H9 (cell line): Measurements from ENCODE around the gene COX6B2. TPM values are rescaled to one million over a fixed set of nuclear protein-coding genes. Genes with fewer than 3 reads are reported as not detected.

Experiments
- DNase-seq: peaks from one replicate; pipeline ENCODE4 v3.0.0-alpha.2; 2017
- H2AFZ ChIP-seq: one replicate; pipeline ENCODE4 v1.6.1; 2013; ENCODE audit warnings: mild to moderate bottlenecking, low read length, control low read depth, moderate library complexity
- H2AK5ac ChIP-seq: 2 replicates; pipeline ENCODE4 v1.6.1; 2013; ENCODE audit warnings: low read length, control low read depth, mixed read lengths; ENCODE audit not compliant: insufficient read length
- H2BK120ac ChIP-seq: one replicate; pipeline ENCODE4 v1.6.1; 2013; ENCODE audit warnings: low read depth, mild to moderate bottlenecking, low read length, control low read depth, inconsistent platforms; ENCODE audit not compliant: poor library complexity, severe bottlenecking
- H2BK12ac ChIP-seq: 2 replicates; pipeline ENCODE4 v1.6.1; 2013; ENCODE audit warnings: low read length, control low read depth, mixed read lengths, low read depth; ENCODE audit not compliant: insufficient read length
- H2BK15ac ChIP-seq: 2 replicates; pipeline ENCODE4 v1.6.1; 2013; ENCODE audit warnings: low read depth, low read length, control low read depth
- H2BK20ac ChIP-seq: one replicate; pipeline ENCODE4 v1.6.1; 2013; ENCODE audit warnings: low read depth, mild to moderate bottlenecking, low read length, control low read depth, inconsistent platforms; ENCODE audit not compliant: poor library complexity, severe bottlenecking
- H2BK5ac ChIP-seq: 2 replicates; pipeline ENCODE4 v1.6.1; 2013; ENCODE audit warnings: low read length, control low read depth, mixed read lengths; ENCODE audit not compliant: insufficient read length
- H3K14ac ChIP-seq: 2 replicates; pipeline ENCODE4 v1.6.1; 2013; ENCODE audit warnings: low read length, control low read depth; ENCODE audit not compliant: insufficient read depth
- H3K18ac ChIP-seq: 2 replicates; pipeline ENCODE4 v1.6.1; 2013; ENCODE audit warnings: low read depth, mild to moderate bottlenecking, mixed read lengths, low read length, control low read depth; ENCODE audit not compliant: insufficient read length
- H3K23ac ChIP-seq: 2 replicates; pipeline ENCODE4 v1.6.1; 2013; ENCODE audit warnings: low read length, control low read depth, mixed read lengths, low read depth; ENCODE audit not compliant: insufficient read length
- H3K23me2 ChIP-seq: 2 replicates; pipeline ENCODE4 v1.6.1; 2013; ENCODE audit warnings: low read depth, mild to moderate bottlenecking, mixed read lengths, low read length, control low read depth; ENCODE audit not compliant: insufficient read length, poor library complexity, severe bottlenecking
- H3K27ac ChIP-seq: 2 replicates; pipeline ENCODE4 v1.5.1; 2013; ENCODE audit warnings: low read length, control low read depth, mixed read lengths, low read depth; ENCODE audit not compliant: insufficient read length
- H3K27me3 ChIP-seq: 2 replicates; pipeline ENCODE4 v1.6.1; 2013; ENCODE audit warnings: low read length, control low read depth, inconsistent platforms; ENCODE audit not compliant: insufficient read depth
- H3K4ac ChIP-seq: 2 replicates; pipeline ENCODE4 v1.6.1; 2013; ENCODE audit warnings: low read depth, mild to moderate bottlenecking, control low read depth, inconsistent platforms, low read length, moderate library complexity
- H3K4me1 ChIP-seq: 2 replicates; pipeline ENCODE4 v1.6.1; 2013; ENCODE audit warnings: low read length, control low read depth, inconsistent platforms; ENCODE audit not compliant: insufficient read depth
- H3K4me2 ChIP-seq: 2 replicates; pipeline ENCODE4 v1.6.1; 2013; ENCODE audit warnings: low read length, control low read depth, mixed read lengths; ENCODE audit not compliant: insufficient read length, insufficient read depth
- H3K56ac ChIP-seq: 2 replicates; pipeline ENCODE4 v1.6.1; 2013; ENCODE audit warnings: low read depth, mild to moderate bottlenecking, mixed read lengths, low read length, control low read depth; ENCODE audit not compliant: insufficient read length
- H3K79me1 ChIP-seq: 2 replicates; pipeline ENCODE4 v1.6.1; 2013; ENCODE audit warnings: low read depth, mild to moderate bottlenecking, moderate library complexity, low read length, control low read depth, inconsistent platforms; ENCODE audit not compliant: insufficient read depth, poor library complexity, severe bottlenecking
- H3K79me2 ChIP-seq: 2 replicates; pipeline ENCODE4 v1.6.1; 2013; ENCODE audit warnings: low read length, control low read depth, inconsistent platforms; ENCODE audit not compliant: insufficient read depth
- H3K9ac ChIP-seq: 2 replicates; pipeline ENCODE4 v1.6.1; 2013; ENCODE audit warnings: low read length, control low read depth, mixed read lengths; ENCODE audit not compliant: insufficient read length; ENCODE audit errors: extremely low read depth
- H3K9me3 ChIP-seq: one replicate; pipeline ENCODE4 v1.6.1; 2013; ENCODE audit warnings: low read depth, low read length, inconsistent platforms; ENCODE audit not compliant: control insufficient read depth
- H3T11ph ChIP-seq: one replicate; pipeline ENCODE4 v1.6.1; 2013; ENCODE audit warnings: mild to moderate bottlenecking, low read length, control low read depth, inconsistent platforms
- H4K20me1 ChIP-seq: one replicate; pipeline ENCODE4 v1.6.1; 2013; ENCODE audit not compliant: control insufficient read depth, insufficient read length, insufficient read depth
- H4K5ac ChIP-seq: 2 replicates; pipeline ENCODE4 v1.6.1; 2013; ENCODE audit warnings: low read depth, mild to moderate bottlenecking, mixed read lengths, low read length, control low read depth; ENCODE audit not compliant: insufficient read length
- H4K8ac ChIP-seq: replicated peaks from 2 replicates; pipeline ENCODE4 v1.6.1; 2013; ENCODE audit warnings: low read length, control low read depth, mixed read lengths, low read depth; ENCODE audit not compliant: insufficient read length
- H4K91ac ChIP-seq: 2 replicates; pipeline ENCODE4 v1.6.1; 2013; ENCODE audit warnings: low read depth, mild to moderate bottlenecking, moderate library complexity, mixed read lengths, low read length, control low read depth; ENCODE audit not compliant: insufficient read length
- H3K27ac Mint-ChIP-seq, 3 experiments: 2 replicates in 2 of 3; 3 replicates in 1 of 3; pipeline ENCODE4 v1.8.0; 2020 to 2021; ENCODE audit warnings: mixed read lengths in 3 of 3, mild to moderate bottlenecking in 1 of 3, moderate library complexity in 1 of 3
- H3K27me3 Mint-ChIP-seq: 2 replicates; pipeline ENCODE4 v1.8.0; 2021; ENCODE audit warnings: low read depth, mild to moderate bottlenecking, moderate library complexity, mixed read lengths
- H3K36me3 Mint-ChIP-seq, 3 experiments: 2 replicates in 2 of 3; 3 replicates in 1 of 3; pipeline ENCODE4 v1.8.0; 2020 to 2021; ENCODE audit warnings: low read depth in 3 of 3, mixed read lengths in 3 of 3; ENCODE audit not compliant: insufficient read depth in 1 of 3
- H3K4me1 Mint-ChIP-seq, 2 experiments: 2 replicates each; pipeline ENCODE4 v1.8.0; 2020; ENCODE audit warnings: mixed read lengths in 2 of 2
- H3K4me3 Mint-ChIP-seq, 2 experiments: 2 replicates in 1 of 2; 3 replicates in 1 of 2; pipeline ENCODE4 v1.8.0; 2020 to 2021; ENCODE audit warnings: mild to moderate bottlenecking in 2 of 2, mixed read lengths in 2 of 2, moderate library complexity in 1 of 2
- H3K9me3 Mint-ChIP-seq, 2 experiments: 2 replicates in 1 of 2; 3 replicates in 1 of 2; pipeline ENCODE4 v1.8.0; 2020; ENCODE audit warnings: mild to moderate bottlenecking in 2 of 2, mixed read lengths in 2 of 2, moderate library complexity in 1 of 2
- CTCF ChIP-seq: fragments of 200-600 bp; sonication (generic); conservative IDR thresholded peaks from 3 replicates; pipeline ENCODE4 v1.8.0; 2021; ENCODE audit warnings: antibody characterized with exemption, mild to moderate bottlenecking
- WGBS: extraction: QIAGEN DNeasy Blood & Tissue Kit; methylation state at CpG from one replicate; pipeline ENCODE4 v1.1.7; 2013; ENCODE audit warnings: missing lambda C conversion rate, low lambda C conversion rate, mixed read lengths; ENCODE audit not compliant: insufficient read length; ENCODE audit errors: extremely low coverage; 5-methylcytosine and 5-hydroxymethylcytosine counted together
- total RNA-seq: library from RNA; stranded (reverse); gene quantifications from 2 replicates; pipeline ENCODE4 v1.2.1, GENCODE V29; 2021

COX6B2 gene
- total RNA-seq, 1 experiment from 2014 or later, result 4.0 TPM

DNA sequence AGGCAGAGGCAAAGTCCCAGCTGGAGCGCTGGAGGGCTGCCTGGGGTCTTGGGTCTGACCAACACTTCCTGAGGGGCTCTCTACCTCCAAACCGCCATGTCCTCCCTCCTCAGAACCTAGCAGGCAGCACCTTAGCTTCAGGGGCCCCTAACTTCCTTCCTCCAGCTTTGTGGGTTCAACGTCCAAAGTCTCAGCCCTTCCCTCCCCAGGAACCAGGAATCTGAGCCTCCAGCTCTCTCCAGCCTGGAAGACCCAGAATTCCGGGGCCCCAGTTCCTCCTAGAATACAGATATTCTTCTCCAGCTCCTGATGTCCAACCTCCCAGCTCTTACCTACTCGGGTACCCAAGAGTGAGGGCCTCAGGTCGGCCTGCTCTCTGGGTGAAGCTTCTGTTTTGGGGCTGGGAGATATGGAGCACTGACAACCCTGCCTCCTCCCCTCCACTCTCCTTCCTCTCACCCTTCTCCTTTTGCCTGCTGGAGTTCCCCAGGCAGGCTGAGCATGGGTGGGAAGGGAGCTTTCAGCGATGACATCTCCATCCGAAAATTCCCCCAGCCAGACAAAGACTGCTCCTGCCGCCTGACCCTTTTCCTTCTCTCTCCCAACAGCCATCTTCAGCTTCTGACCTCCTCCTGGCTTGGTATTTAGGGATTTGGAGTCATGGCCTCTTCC lies 32.9 kb downstream of the COX6B2 start:
- DNase-seq, result no peak
- Mint-ChIP-seq H3K27ac (no peak overlapping the region), H3K4me1 (peaks cover 21 to 36% of the 10 kb centered on the region in 2 experiments), H3K4me3 (no peak overlapping the region; a peak in 1 of 5 replicates), H3K9me3 (no peaks in the 10 kb centered on the region; a peak in 1 of 5 replicates), H3K27me3 (peaks cover 23% of the 10 kb centered on the region), H3K36me3 (no peaks in the 10 kb centered on the region)
- no peak overlapping the region for H4K8ac ChIP-seq
- H3K27ac ChIP-seq, result no peak overlapping the region
- H2BK20ac ChIP-seq, result no peak overlapping the region
- no peak overlapping the region for H2BK12ac ChIP-seq
- H3K14ac ChIP-seq, result no peak overlapping the region
- H2BK120ac ChIP-seq, result no peak overlapping the region
- no peaks in the 10 kb centered on the region for H3K79me1 ChIP-seq
- no peak overlapping the region for H2BK15ac ChIP-seq
- no peak overlapping the region for H3K9ac ChIP-seq
- no peak overlapping the region for H2AK5ac ChIP-seq
- H3K23me2 ChIP-seq, result no peaks in the 10 kb centered on the region
- no peak overlapping the region for H3T11ph ChIP-seq
- no peak overlapping the region for H4K5ac ChIP-seq
- TF ChIP-seq CTCF, result no peak
- H3K4ac ChIP-seq, result no peak overlapping the region
- H3K4me2 ChIP-seq, result no peak overlapping the region
- no peaks in the 10 kb centered on the region; the same call in 1 of the 2 replicates for H3K27me3 ChIP-seq
- H3K18ac ChIP-seq, result no peak overlapping the region
- H3K4me1 ChIP-seq, result no peaks in the 10 kb centered on the region
- H4K91ac ChIP-seq, result no peak overlapping the region
- H3K9me3 ChIP-seq, result no peaks in the 10 kb centered on the region
- H3K23ac ChIP-seq, result no peak overlapping the region
- no peak overlapping the region for H2BK5ac ChIP-seq
- no peaks in the 10 kb centered on the region for H4K20me1 ChIP-seq
- no peak overlapping the region for H2AFZ ChIP-seq
- no CpG with 5 or more reads among the region's 9 CpGs for WGBS
- H3K56ac ChIP-seq, result no peak overlapping the region
- no peaks in the 10 kb centered on the region for H3K79me2 ChIP-seq
